HG03565 (cell line): Measurements from ENCODE around the gene TAPBPL.
"Not testable (repeated sequence)": the region's sequence is repeated elsewhere in the genome, so short reads cannot be mapped to it uniquely, and the experiment has no call there.

Experiments used
- ATAC-seq: cut with Tn5 transposase; IDR thresholded peaks from one replicate; pipeline ENCODE4 v1.9.1; 2021; ENCODE audit warnings: mild to moderate bottlenecking, moderate library complexity; ENCODE audit not compliant: unreplicated experiment

The TAPBPL gene

DNA sequence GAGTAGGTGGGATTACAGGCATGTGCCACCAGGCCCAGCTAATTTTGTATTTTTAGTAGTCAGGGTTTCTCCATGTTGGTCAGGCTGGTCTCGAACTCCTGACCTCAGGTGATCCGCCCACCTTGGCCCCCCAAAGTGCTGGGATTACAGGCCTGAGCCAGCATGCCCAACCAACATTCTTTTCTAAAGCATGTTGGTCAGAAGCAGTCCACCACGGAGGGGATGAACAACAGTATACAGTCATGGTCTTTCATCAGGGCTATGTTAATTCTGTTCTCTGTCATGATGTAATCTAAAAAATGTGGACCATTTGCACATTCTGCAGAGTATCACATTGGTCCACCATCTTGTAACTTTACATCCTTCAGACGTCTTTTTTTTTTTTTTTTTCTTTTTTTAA lies 37.6 kb downstream of the TAPBPL start:
- ATAC-seq, result no peak

DNA sequence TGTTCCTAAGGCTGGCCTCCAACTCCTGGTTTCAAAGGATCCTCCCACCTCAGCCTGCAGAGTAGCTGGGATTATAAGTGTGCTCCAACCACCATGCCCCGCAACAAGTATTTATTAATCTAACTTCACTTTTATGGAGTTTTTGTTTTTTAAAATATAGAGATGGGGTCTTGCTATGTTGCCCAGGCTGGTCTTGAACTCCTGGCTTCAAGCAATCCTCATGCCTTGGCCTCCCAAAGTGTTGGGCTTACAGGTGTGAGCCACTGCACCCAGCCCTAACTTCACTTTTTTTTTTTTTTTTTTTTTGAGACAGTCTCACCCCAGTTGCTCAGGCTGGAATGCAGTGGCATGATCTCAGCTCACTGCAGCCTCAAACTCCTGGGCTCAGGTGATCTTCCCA lies 38.8 kb downstream of the TAPBPL start:
- ATAC-seq, result not testable (repeated sequence)

DNA sequence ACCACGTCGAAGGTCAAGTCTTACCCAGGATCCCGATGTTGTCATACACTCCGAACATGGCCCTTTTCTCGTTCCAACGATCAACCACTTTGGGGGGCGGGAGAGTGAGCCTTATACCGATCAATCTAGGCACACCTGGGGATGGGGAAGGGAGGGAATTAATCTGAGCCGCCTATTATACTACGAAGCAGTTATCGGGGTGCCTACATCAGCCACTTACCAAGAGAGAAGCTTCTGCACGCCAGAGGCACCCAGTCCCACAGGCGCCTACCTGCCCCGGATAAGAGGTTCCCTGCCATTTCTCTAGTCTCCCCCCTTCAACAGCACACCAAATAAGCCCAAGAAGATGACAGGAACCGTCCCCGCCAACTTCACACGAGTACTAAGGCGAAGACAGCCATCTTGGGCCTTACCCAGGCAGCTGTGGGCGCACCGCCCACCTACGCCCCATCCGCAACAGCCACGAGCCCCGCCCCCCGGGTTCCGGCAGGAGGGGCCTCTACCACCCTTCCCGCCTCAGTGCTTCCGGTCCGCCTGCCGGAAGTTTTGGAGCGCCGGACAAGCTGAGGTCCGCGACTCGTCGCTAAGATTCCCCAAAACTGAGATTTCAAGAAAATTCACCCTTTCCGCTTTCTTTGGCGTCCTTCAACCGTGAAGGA lies 41.1 kb downstream of the TAPBPL start, which contains the start of gene MRPL51:
Gene MRPL51 (minus strand): TSS at position 425 of the 659 bp plus-strand sequence. CDS start 126 bp downstream, at position 299.
- ATAC-seq, result peak; percentile 40

DNA sequence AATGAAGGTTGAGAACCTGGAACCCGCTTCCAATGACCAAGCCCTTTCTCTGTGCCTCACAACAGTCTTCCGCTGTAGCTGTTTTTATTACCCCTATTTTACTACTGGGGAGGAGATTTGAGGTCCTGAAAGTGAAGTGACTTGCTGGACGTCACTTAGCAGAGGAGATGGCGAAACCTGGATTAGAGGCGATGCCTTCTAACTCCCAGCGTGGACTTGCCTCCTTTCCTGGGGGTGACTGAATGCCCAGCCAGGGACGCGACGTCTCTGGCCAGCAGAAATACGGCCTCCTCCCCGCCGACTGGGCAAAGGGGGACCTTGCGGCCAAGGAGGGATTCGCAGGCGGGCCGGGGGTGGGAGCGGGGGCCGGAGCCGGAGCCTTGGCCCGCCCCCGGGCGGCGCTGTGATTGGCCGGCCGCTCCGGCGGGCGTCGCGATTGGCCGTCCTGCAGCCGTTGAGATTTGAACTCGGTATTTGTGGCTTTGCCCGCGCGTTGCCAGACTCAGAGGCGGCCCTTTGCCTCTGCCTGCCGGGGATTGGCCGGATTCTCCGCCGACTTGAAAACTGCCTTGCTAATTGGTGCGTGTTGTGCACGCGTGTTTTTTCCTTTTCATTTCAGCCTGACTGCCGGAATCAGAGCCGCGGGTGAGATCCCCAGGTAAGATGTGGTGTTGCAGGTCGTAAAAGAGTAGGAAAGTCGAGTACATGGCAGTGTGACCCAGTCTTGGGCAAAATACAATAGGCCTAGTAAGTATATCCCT lies 41.8 kb downstream of the TAPBPL start, which contains the start of gene NCAPD2:
Gene NCAPD2 (plus strand): TSS at position 606 of the 761 bp plus-strand sequence. CDS start 997 bp downstream, outside the sequence.
- ATAC-seq, result peak; percentile 82

DNA sequence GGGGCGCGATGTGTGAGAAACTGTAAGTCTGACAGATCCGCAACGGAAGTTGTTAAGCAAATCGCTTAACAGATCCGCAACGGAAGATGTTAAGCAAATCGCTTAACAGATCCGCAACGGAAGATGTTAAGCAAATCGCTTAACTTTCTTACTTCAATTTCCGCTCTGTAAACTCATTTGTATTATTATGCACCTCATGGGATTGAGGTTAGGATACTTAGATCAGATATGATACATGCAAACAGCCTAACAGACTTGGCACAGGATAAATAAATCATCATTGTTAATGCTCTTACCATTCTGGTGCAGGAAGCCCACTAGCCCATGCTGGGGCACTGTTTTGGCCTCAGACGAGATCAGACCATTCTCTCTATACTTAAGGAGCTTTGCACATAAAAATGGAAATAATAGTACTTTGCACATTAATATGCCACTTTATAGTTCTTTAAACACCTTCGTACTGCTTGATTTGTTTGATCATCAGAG lies 42.5 kb downstream of the TAPBPL start:
- ATAC-seq, result no peak

DNA sequence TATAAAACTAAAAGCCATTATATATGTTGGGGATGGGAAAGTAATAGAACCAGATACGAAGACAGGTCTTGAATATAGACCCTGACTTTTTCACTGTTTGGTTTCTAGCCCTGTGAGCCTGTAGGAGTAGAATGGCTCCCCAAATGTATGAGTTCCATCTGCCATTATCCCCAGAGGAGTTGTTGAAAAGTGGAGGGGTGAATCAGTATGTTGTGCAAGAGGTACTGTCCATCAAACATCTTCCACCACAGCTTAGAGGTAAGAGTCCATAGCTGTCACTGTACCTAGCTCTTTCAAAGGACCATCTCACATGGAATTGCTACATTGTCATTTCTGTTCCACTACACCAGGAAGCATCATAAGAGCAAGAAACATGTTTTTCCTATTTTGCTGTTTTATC lies 43.1 kb downstream of the TAPBPL start:
- ATAC-seq, result no peak

DNA sequence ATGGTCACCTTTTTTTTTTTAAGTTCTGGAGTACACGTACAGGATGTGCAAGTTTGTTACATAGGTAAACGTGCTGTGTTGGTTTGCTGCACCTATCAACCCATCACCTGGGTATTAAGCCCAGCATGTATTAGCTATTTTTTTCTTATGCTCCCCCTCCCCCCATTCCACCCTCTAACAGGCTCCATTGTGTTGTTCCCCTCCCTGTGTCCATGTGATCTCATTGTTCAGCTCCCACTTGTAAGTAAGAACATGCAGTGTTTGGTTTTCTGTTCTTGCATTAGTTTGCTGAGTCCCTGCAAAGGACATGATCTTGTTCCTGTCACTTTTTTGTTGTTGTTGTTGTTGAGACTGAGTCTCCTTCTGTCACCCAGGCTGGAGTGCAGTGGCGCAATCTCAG lies 45.4 kb downstream of the TAPBPL start:
- ATAC-seq, result not testable (repeated sequence)

DNA sequence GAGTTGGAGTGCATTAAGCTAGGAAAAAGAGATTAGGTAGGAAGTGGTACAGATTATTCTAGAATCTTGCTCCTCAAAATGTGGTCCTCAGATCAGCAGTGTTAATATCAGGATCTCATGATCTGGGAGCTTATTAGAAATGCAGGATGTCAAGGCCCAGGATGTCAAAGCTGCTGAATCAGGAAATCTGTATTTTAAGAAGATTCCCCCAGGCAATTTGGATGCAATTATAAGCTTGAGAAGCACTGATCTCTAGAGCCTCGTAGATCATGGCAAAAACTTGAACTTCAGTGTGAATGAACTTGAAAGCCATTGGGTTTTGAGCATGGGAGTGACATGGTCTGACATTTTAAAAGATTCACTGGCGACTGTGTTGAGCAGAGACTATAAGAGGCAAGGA lies 48.6 kb downstream of the TAPBPL start:
- no peak for ATAC-seq

DNA sequence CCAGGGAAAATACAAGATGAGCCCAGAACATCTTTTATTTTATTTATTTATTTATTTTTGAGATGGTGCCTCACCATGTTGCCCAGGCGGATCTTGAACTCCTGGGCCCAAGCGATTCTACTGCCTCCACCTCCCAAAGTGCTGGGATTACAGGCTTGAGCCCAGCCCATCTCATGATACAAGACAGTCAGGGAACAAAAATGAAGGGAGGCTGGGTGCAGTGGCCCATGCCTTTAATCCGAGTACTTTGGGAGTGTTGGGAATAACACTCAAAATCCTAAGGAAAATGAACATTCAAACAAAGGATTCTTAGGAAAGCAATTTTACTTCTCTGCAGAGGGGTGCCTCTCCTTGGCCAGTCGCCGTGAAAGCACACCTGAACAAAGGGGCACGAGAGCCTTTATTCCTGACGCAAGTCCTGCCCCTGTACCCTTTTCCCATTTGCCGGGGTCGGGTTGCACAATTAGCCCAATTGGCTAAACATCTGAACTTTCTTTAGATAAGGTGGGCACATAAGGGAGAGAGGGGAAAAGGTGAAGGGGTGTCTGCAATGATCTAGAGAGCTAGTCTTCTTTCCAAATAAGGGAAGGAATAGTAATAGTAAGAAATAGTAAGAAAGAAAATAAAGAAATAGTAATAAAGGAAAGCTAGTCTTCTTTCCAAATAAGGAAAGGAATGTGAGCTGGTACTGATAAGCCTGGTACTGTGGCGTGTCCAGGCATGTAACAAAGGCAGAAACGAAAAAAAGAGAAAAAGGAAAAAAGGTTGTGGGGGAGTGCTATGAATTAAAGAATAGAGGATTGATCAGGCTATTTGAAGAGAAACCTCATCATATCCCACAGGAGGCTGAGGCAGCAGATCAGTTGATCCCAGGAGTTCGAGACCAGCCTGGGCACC lies 55.5 kb downstream of the TAPBPL start:
- no peak for ATAC-seq

DNA sequence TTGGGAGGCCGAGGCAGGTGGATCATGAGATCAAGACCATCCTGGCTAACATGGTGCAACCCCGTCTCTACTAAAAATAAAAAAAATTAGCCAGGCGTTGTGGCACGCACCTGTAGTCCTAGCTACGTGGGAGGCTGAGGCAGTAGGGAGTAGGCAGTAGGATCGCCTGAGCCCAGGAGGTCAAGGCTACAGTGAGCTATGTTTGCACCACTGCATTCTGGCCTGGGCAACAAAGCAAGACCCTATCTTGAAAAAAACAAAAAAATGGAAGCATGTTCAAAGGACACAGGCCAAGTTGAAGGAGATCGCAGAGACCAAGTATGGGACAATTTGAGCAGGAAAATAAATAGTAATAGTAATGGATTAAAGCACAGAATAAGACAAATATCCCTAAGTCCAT lies 56.2 kb downstream of the TAPBPL start:
- no peak for ATAC-seq
